ENCODE results near the gene SIK3. TPM values are rescaled to one million over a fixed set of nuclear protein-coding genes. Genes with fewer than 3 reads are reported as not detected.

SIK3 gene
- total and polyA plus RNA-seq, 4 donors = 6.4 to 64.2 (median 39.0) TPM

DNA sequence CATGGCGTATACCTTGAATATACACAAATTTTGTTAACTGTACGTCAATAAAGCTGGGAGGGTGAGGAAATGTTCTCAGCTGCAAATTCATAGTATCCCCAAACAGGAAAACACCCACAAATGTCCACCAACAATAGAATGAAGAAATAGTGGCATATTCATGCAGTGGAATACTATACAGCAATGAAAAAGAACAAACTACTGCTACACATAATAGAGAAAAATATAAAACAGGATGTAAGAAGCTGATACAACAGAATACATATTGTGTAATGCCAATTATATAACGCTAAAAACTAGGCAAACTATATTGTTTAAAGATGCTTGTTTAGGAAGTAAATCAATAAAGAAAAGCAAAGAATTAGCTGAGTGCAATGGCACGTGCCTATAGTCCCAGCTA is 81.5 kb downstream of the SIK3 start:
- Histone ChIP-seq H3K27me3 (ENCODE audit: control insufficient read depth in 1 of 2, insufficient read depth in 2 of 2, low read length in 1 of 2) (no peaks in the 10 kb centered on the region), H3K9me3 (ENCODE audit: control insufficient read depth, low read length) (no peaks in the 10 kb centered on the region), H3K4me3 (ENCODE audit: low read length in 2 of 2) (no peak overlapping the region), H3K36me3 (ENCODE audit: control insufficient read depth in 1 of 2, insufficient read depth in 2 of 2, low read length in 1 of 2) (no peaks in the 10 kb centered on the region), H3K27ac (ENCODE audit: low read depth in 1 of 2, low read length in 2 of 2) (no peak overlapping the region), H3K4me1 (ENCODE audit: control insufficient read depth in 1 of 2, insufficient read depth in 2 of 2, low read length in 2 of 2) (no peaks in the 10 kb centered on the region)
- DNase-seq = no peak
- ATAC-seq (ENCODE audit: low FRiP score) = no peak
- 85 to 95% methylated on average over 4 of the region's 4 CpGs for WGBS, 2 donors
- intact Hi-C loops (cut with DNase I) = no loop called here

DNA sequence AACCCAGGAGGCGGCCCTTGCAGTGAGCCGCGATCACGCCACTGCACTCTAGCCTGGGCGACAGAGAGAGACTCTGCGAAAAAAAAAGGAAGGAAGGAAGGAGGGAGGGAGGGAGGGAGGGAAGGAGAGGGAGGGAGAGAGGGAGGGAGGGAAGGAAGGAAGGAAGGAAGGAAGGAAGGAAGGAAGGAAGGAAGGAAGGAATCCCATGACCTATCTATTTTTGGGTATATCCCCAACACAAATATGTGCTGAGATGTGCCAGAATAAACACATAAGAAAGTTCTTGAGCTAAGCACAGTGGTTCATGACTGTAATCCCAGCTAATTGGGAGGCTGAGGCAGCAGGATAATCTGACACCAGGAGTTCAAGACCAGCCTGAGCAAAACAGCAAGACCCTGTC is 82.0 kb downstream of the SIK3 start:
- Histone ChIP-seq H3K4me3 (ENCODE audit: low read length in 2 of 2) (no peak overlapping the region), H3K4me1 (ENCODE audit: control insufficient read depth in 1 of 2, insufficient read depth in 2 of 2, low read length in 2 of 2) (no peaks in the 10 kb centered on the region), H3K9me3 (ENCODE audit: control insufficient read depth, low read length) (no peaks in the 10 kb centered on the region), H3K27me3 (ENCODE audit: control insufficient read depth in 1 of 2, insufficient read depth in 2 of 2, low read length in 1 of 2) (no peaks in the 10 kb centered on the region), H3K36me3 (ENCODE audit: control insufficient read depth in 1 of 2, insufficient read depth in 2 of 2, low read length in 1 of 2) (no peaks in the 10 kb centered on the region), H3K27ac (ENCODE audit: low read depth in 1 of 2, low read length in 2 of 2) (no peak overlapping the region)
- intact Hi-C loops (cut with DNase I) = no loop called here
- DNase-seq (no peak), ATAC-seq (ENCODE audit: low FRiP score) (no peak)
- 99 to 100% methylated on average over 6 of the region's 6 CpGs for WGBS, 2 donors

DNA sequence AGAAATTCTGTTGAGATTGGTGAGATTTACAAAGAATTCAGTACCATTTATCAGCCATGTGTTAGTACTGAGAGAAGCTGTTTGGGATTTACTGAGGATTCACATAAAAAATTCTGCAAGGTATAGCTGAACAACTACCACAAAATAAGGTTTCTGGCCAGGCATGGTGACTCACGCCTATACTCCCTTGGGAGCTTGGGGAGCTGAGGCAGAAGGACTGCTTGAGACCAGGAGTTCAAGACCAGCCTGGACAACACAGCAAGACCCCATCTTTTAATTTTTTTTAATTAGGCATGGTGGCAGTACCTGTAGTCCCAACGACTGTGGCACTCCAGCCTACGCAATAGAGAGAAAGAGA is 86.7 kb downstream of the SIK3 start:
- no peak overlapping the region for H3K27ac ChIP-seq (ENCODE audit: low read depth in 1 of 2, low read length in 2 of 2)
- H3K9me3 ChIP-seq (ENCODE audit: control insufficient read depth, low read length) = no peaks in the 10 kb centered on the region
- no peaks in the 10 kb centered on the region for H3K27me3 ChIP-seq (ENCODE audit: control insufficient read depth in 1 of 2, insufficient read depth in 2 of 2, low read length in 1 of 2)
- WGBS, 2 donors = 91 to 92% methylated on average over 3 of the region's 3 CpGs
- ATAC-seq (ENCODE audit: low FRiP score) = no peak
- DNase-seq = no peak
- intact Hi-C loops (cut with DNase I) = no loop called here
- H3K4me3 ChIP-seq (ENCODE audit: low read length in 2 of 2) = no peak overlapping the region
- no peaks in the 10 kb centered on the region for H3K36me3 ChIP-seq (ENCODE audit: control insufficient read depth in 1 of 2, insufficient read depth in 2 of 2, low read length in 1 of 2)
- H3K4me1 ChIP-seq (ENCODE audit: control insufficient read depth in 1 of 2, insufficient read depth in 2 of 2, low read length in 2 of 2) = peaks cover 0 to 3% of the 10 kb centered on the region in 2 donors

GRCh38 chr11:117010808-117011540 is 87.3 kb downstream of the SIK3 start:
- intact Hi-C loops (cut with DNase I) = no loop called here
- DNase-seq (no peak), ATAC-seq (ENCODE audit: low FRiP score) (no peak)
- Histone ChIP-seq H3K9me3 (ENCODE audit: control insufficient read depth, low read length) (no peaks in the 10 kb centered on the region), H3K27me3 (ENCODE audit: control insufficient read depth in 1 of 2, insufficient read depth in 2 of 2, low read length in 1 of 2) (no peaks in the 10 kb centered on the region), H3K36me3 (ENCODE audit: control insufficient read depth in 1 of 2, insufficient read depth in 2 of 2, low read length in 1 of 2) (no peaks in the 10 kb centered on the region), H3K4me3 (ENCODE audit: low read length in 2 of 2) (no peak overlapping the region), H3K27ac (ENCODE audit: low read depth in 1 of 2, low read length in 2 of 2) (no peak overlapping the region), H3K4me1 (ENCODE audit: control insufficient read depth in 1 of 2, insufficient read depth in 2 of 2, low read length in 2 of 2) (peaks cover 0 to 3% of the 10 kb centered on the region in 2 donors)
- 88 to 89% methylated on average over 14 of the region's 14 CpGs for WGBS, 2 donors

GRCh38 chr11:117009905-117010605 is 88.2 kb downstream of the SIK3 start:
- Histone ChIP-seq H3K36me3 (ENCODE audit: control insufficient read depth in 1 of 2, insufficient read depth in 2 of 2, low read length in 1 of 2) (no peaks in the 10 kb centered on the region), H3K4me1 (ENCODE audit: control insufficient read depth in 1 of 2, insufficient read depth in 2 of 2, low read length in 2 of 2) (peaks cover 0 to 3% of the 10 kb centered on the region in 2 donors), H3K27me3 (ENCODE audit: control insufficient read depth in 1 of 2, insufficient read depth in 2 of 2, low read length in 1 of 2) (no peaks in the 10 kb centered on the region), H3K9me3 (ENCODE audit: control insufficient read depth, low read length) (no peaks in the 10 kb centered on the region), H3K27ac (ENCODE audit: low read depth in 1 of 2, low read length in 2 of 2) (no peak overlapping the region), H3K4me3 (ENCODE audit: low read length in 2 of 2) (no peak overlapping the region)
- ATAC-seq (ENCODE audit: low FRiP score) = no peak
- no peak for DNase-seq
- WGBS, 2 donors = 44 to 92% methylated on average over 3 of the region's 3 CpGs
- intact Hi-C loops (cut with DNase I) = no loop called here

DNA sequence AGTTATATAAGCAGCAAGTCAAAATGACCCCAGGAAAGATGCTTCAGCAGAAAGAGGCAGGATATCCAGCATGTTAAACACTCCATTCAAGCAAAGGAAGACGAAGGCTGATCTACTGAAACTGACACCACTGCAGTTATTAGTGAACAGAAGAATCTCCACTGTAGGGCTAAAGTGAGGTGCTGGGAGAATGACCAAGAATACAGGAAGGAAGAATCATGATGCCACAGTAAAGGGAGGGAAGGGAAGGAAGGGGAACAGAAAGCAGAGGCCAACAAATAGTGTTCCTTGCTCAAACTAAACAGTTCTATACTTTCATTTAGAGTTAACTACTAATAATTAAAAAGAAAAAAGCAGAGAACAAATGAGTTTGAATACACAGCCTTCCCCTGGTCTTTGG is 92.5 kb downstream of the SIK3 start:
- intact Hi-C loops (cut with DNase I) = no loop called here
- no peaks in the 10 kb centered on the region for H3K36me3 ChIP-seq (ENCODE audit: control insufficient read depth in 1 of 2, insufficient read depth in 2 of 2, low read length in 1 of 2)
- peaks cover 0 to 13% of the 10 kb centered on the region in 2 donors for H3K4me1 ChIP-seq (ENCODE audit: control insufficient read depth in 1 of 2, insufficient read depth in 2 of 2, low read length in 2 of 2)
- H3K4me3 ChIP-seq (ENCODE audit: low read length in 2 of 2) = no peak overlapping the region
- no peak overlapping the region for H3K27ac ChIP-seq (ENCODE audit: low read depth in 1 of 2, low read length in 2 of 2)
- ATAC-seq (ENCODE audit: low FRiP score) (no peak), DNase-seq (no peak)
- WGBS, 2 donors = 90 to 92% methylated on average over 1 of the region's 1 CpG
- H3K27me3 ChIP-seq (ENCODE audit: control insufficient read depth in 1 of 2, insufficient read depth in 2 of 2, low read length in 1 of 2) = no peaks in the 10 kb centered on the region
- no peaks in the 10 kb centered on the region for H3K9me3 ChIP-seq (ENCODE audit: control insufficient read depth, low read length)

DNA sequence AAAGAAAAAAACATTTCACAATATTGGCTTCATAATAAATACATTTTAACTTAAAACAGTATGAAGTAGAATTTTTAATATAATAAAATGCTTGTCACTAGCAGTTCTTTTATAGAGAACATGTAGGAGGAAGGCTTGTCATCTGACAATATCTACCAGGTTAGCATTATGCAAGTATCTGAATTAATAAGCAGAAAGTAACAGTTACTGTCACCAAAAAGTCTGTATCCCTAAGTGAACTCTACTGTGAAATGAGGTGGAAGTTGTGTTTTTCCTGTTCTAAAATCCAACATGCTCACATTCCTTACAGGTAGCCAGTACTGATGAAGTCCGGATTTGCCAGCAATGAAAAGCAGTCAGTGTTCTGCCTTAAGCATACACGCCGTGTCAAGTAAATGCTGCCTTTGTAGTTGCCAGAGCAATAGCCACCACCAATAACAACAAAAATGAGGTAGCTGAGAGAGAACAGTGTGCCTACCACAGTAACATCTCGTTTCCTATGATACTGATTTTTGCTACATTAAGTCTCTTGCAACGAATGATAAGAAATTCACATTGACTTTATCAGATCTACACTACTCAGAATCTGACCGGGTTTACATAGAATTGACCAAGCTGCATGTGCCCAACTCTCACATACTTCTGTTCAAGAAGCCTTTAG is 95.5 kb downstream of the SIK3 start:
- WGBS, 2 donors = 62 to 72% methylated on average over 6 of the region's 6 CpGs
- Histone ChIP-seq H3K27me3 (ENCODE audit: control insufficient read depth in 1 of 2, insufficient read depth in 2 of 2, low read length in 1 of 2) (no peaks in the 10 kb centered on the region), H3K4me1 (ENCODE audit: control insufficient read depth in 1 of 2, insufficient read depth in 2 of 2, low read length in 2 of 2) (peaks cover 0 to 10% of the 10 kb centered on the region in 2 donors), H3K4me3 (ENCODE audit: low read length in 2 of 2) (no peak overlapping the region), H3K9me3 (ENCODE audit: control insufficient read depth, low read length) (no peaks in the 10 kb centered on the region), H3K27ac (ENCODE audit: low read depth in 1 of 2, low read length in 2 of 2) (no peak overlapping the region), H3K36me3 (ENCODE audit: control insufficient read depth in 1 of 2, insufficient read depth in 2 of 2, low read length in 1 of 2) (no peaks in the 10 kb centered on the region)
- no peak for DNase-seq
- ATAC-seq (ENCODE audit: low FRiP score) = no peak
- intact Hi-C loops (cut with DNase I) = no loop called here

DNA sequence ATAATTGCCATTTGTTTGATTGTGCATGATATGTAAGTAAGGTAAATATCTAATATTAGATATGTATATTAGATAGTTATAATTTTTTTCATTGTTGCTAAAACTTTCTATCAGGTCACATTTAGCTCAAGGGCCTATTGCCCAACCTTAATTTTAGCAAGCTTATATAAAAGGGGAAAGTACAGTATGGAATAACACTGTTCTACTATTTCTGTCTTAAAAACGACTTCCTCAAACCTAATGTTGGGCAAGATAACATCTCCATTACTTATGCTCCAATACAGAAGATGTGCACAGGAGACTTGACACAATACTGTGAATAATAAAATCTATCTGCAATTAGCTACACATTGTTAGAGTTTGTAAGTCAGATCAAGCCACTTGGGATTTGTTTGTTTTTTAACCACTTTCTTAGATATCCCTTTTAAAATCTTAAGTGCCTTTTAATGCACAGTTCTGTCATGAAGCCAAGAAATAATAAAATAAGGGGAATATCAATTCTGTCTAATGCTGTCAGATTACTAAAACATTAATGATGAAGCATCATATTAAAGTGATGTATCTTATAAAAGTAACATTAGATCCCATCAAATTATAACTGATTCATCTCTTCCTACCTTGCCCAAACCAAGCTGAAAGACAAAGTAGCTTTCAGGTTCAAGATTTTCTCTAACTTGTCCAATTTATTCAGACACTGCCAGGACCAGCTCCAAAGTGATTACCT is 98.1 kb downstream of the SIK3 start:
- H3K4me3 ChIP-seq (ENCODE audit: low read length in 2 of 2) = no peak overlapping the region
- ATAC-seq (ENCODE audit: low FRiP score) (no peak), DNase-seq (no peak)
- no peaks in the 10 kb centered on the region for H3K36me3 ChIP-seq (ENCODE audit: control insufficient read depth in 1 of 2, insufficient read depth in 2 of 2, low read length in 1 of 2)
- intact Hi-C loops (cut with DNase I) = no loop called here
- 9 to 26% methylated on average over 1 of the region's 1 CpG for WGBS, 2 donors
- H3K27me3 ChIP-seq (ENCODE audit: control insufficient read depth in 1 of 2, insufficient read depth in 2 of 2, low read length in 1 of 2) = no peaks in the 10 kb centered on the region
- H3K4me1 ChIP-seq (ENCODE audit: control insufficient read depth in 1 of 2, insufficient read depth in 2 of 2, low read length in 2 of 2) = peaks cover 0 to 10% of the 10 kb centered on the region in 2 donors
- H3K27ac ChIP-seq (ENCODE audit: low read depth in 1 of 2, low read length in 2 of 2) = no peak overlapping the region
- no peaks in the 10 kb centered on the region for H3K9me3 ChIP-seq (ENCODE audit: control insufficient read depth, low read length)
